Suprapubic skin (tissue), 4 donors: Measurements from ENCODE around the gene COL8A1. TPM values are rescaled to one million over a fixed set of nuclear protein-coding genes. Genes with fewer than 3 reads are reported as not detected.

Source experiments
- DNase-seq, 2 donors: peaks; one replicate each; pipeline ENCODE4 v3.0.0-alpha.2; 2019; ENCODE audit warnings: low spot score in 2 of 2
- H3K27ac ChIP-seq: fragments of 200-600 bp; sonication (generic); one replicate; pipeline ENCODE4 v1.5.1; 2019
- H3K27me3 ChIP-seq: fragments of 200-600 bp; sonication (generic); one replicate; pipeline ENCODE4 v1.5.1; 2019
- H3K36me3 ChIP-seq: fragments of 200-600 bp; sonication (generic); one replicate; pipeline ENCODE4 v1.5.1; 2019
- H3K4me1 ChIP-seq: fragments of 200-600 bp; sonication (generic); one replicate; pipeline ENCODE4 v1.5.1; 2019
- H3K4me3 ChIP-seq: fragments of 200-600 bp; sonication (generic); one replicate; pipeline ENCODE4 v1.5.1; 2019; ENCODE audit warnings: mild to moderate bottlenecking
- H3K9me3 ChIP-seq: fragments of 200-600 bp; sonication (generic); one replicate; pipeline ENCODE4 v1.5.1; 2019
- EP300 ChIP-seq: sonication (generic); formaldehyde crosslinking; IDR thresholded peaks from one replicate; pipeline ENCODE4 v1.6.1; 2017; ENCODE audit warnings: antibody characterized with exemption
- POLR2A ChIP-seq, 2 donors: fragments of 450-650 bp; IDR thresholded peaks; one replicate each; pipeline ENCODE4 v1.6.1; 2017; ENCODE audit warnings: antibody characterized with exemption in 2 of 2, mild to moderate bottlenecking in 2 of 2, moderate library complexity in 2 of 2
- POLR2AphosphoS5 ChIP-seq, 3 donors: sonication (generic); formaldehyde crosslinking; IDR thresholded peaks; one replicate each; pipeline ENCODE4 v1.6.1; 2017; ENCODE audit warnings: antibody characterized with exemption in 3 of 3
- WGBS: methylation state at CpG from one replicate; pipeline ENCODE4 v1.1.5; 2018; 5-methylcytosine and 5-hydroxymethylcytosine counted together
- total RNA-seq, 4 donors: library from RNA; depleted of rRNA; stranded (reverse); fragments of >200 nt; gene quantifications; one replicate each; pipeline ENCODE4 v1.1.0, GENCODE V29; 2016
- TF ChIP-seq, protein P1 (sequence below), 2 donors: fragments of 200-600 bp in 1 of 2; fragments of 450-650 bp in 1 of 2; sonication (generic) in 1 of 2; IDR thresholded peaks; one replicate each; pipeline ENCODE4 v1.5.1; 2016 to 2019; ENCODE audit warnings: antibody characterized with exemption in 2 of 2, mild to moderate bottlenecking in 1 of 2, moderate library complexity in 1 of 2

COL8A1 gene
- total RNA-seq, 4 donors from 2014 or later, result 3.2 to 14.9 (median 5.6) TPM

- Histone ChIP-seq H3K27me3 (no peaks in the 10 kb centered on the region), H3K27ac (no peak overlapping the region), H3K4me1 (no peaks in the 10 kb centered on the region), H3K36me3 (no peaks in the 10 kb centered on the region), H3K4me3 (no peak overlapping the region), H3K9me3 (no peaks in the 10 kb centered on the region)
- TF ChIP-seq EP300, result no peak
- TF ChIP-seq POLR2AphosphoS5 (IDR thresholded peaks at IDR 0.05), result no peak
- TF ChIP-seq POLR2A (IDR thresholded peaks at IDR 0.05), result no peak
- WGBS, result 94% methylated on average over 1 of the region's 1 CpG
- DNase-seq, result no peak
Observed at GRCh38 chr3:99614768-99615167, 23.6 kb upstream of the COL8A1 start.

- TF ChIP-seq POLR2AphosphoS5 (IDR thresholded peaks at IDR 0.05) (no peak), EP300 (no peak), POLR2A (IDR thresholded peaks at IDR 0.05) (no peak)
- TF ChIP-seq, protein P1, sequence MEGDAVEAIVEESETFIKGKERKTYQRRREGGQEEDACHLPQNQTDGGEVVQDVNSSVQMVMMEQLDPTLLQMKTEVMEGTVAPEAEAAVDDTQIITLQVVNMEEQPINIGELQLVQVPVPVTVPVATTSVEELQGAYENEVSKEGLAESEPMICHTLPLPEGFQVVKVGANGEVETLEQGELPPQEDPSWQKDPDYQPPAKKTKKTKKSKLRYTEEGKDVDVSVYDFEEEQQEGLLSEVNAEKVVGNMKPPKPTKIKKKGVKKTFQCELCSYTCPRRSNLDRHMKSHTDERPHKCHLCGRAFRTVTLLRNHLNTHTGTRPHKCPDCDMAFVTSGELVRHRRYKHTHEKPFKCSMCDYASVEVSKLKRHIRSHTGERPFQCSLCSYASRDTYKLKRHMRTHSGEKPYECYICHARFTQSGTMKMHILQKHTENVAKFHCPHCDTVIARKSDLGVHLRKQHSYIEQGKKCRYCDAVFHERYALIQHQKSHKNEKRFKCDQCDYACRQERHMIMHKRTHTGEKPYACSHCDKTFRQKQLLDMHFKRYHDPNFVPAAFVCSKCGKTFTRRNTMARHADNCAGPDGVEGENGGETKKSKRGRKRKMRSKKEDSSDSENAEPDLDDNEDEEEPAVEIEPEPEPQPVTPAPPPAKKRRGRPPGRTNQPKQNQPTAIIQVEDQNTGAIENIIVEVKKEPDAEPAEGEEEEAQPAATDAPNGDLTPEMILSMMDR (IDR thresholded peaks at IDR 0.05), result no peak
- no peak for DNase-seq
- Histone ChIP-seq H3K27me3 (no peaks in the 10 kb centered on the region), H3K4me3 (no peak overlapping the region), H3K9me3 (no peaks in the 10 kb centered on the region), H3K27ac (no peak overlapping the region), H3K4me1 (no peaks in the 10 kb centered on the region), H3K36me3 (no peaks in the 10 kb centered on the region)
- 84% methylated on average over 1 of the region's 1 CpG for WGBS
Observed at GRCh38 chr3:99620077-99620767, 18.2 kb upstream of the COL8A1 start.

DNA sequence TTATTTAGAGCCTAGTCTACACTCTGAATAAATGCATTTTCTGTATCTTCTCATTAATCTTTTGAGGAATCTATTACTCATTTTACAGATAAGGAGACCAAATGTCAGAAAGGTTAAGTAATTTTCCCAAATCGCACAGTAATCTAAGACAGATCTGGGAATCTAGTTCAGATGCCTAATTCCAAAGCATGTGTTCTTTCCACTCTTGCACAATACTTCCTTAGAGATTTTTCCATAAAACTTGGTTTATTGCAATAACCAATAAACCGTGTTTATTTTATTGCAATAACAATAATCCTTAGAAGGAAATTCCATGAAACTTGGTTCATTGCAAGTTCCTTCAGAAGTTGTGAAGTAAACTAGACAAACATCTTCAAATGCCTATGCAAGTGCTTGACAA is 17.4 kb upstream of the COL8A1 start:
- no peak overlapping the region for H3K4me3 ChIP-seq
- no peaks in the 10 kb centered on the region for H3K4me1 ChIP-seq
- TF ChIP-seq POLR2A (IDR thresholded peaks at IDR 0.05) (no peak), POLR2AphosphoS5 (IDR thresholded peaks at IDR 0.05) (no peak), EP300 (no peak)
- TF ChIP-seq, protein P1 (IDR thresholded peaks at IDR 0.05), result no peak
- no peaks in the 10 kb centered on the region for H3K9me3 ChIP-seq
- H3K36me3 ChIP-seq, result no peaks in the 10 kb centered on the region
- no peak for DNase-seq
- H3K27me3 ChIP-seq, result no peaks in the 10 kb centered on the region
- 62% methylated on average over 2 of the region's 2 CpGs for WGBS
- H3K27ac ChIP-seq, result no peak overlapping the region

DNA sequence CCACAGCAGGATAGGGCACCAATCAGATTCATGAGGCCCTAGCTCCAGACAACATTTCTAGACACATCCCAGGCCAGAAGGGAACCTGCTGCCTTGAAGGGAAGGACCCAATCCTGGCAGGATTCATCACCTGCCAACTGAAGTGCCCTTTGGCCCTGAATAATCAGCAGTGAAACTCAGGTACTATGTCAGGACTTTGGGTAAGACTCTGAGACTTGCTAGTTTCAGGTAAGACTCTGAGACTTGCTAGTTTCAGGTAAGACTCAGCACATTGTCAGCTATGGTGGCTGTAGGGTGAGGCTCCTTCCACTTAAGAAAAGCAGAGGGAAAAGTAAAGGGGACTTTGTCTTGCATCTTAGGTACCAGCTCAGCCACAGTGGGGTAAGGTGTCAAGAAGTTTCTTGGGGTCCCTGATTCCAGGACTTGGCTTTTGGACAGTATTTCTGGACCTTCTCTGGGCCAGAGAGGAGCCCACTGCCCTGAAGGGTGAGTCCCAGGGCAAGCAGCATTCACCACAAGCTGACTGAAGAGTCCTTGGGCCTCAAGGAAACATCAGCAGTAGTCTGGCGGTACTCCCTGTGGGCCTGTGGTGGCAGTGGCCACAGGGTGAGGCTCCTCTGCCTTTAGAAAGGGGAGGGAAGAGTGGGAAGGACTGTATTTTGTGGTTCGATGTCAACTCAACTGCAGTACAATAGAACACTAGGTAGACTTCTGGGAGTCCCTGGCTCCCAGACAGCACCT is 13.7 kb upstream of the COL8A1 start:
- Histone ChIP-seq H3K4me1 (no peaks in the 10 kb centered on the region), H3K36me3 (no peaks in the 10 kb centered on the region), H3K4me3 (no peak overlapping the region), H3K9me3 (no peaks in the 10 kb centered on the region), H3K27me3 (no peaks in the 10 kb centered on the region), H3K27ac (no peak overlapping the region)
- TF ChIP-seq EP300 (no peak), POLR2AphosphoS5 (IDR thresholded peaks at IDR 0.05) (no peak), POLR2A (IDR thresholded peaks at IDR 0.05) (no peak)
- TF ChIP-seq, protein P1 (IDR thresholded peaks at IDR 0.05), result no peak
- WGBS, result 89% methylated on average over 2 of the region's 2 CpGs
- no peak for DNase-seq

GRCh38 chr3:99625237-99625622 is 13.2 kb upstream of the COL8A1 start:
- H3K4me3 ChIP-seq, result no peak overlapping the region
- no peak for DNase-seq
- no peaks in the 10 kb centered on the region for H3K27me3 ChIP-seq
- no peaks in the 10 kb centered on the region for H3K9me3 ChIP-seq
- TF ChIP-seq POLR2AphosphoS5 (IDR thresholded peaks at IDR 0.05) (no peak), POLR2A (IDR thresholded peaks at IDR 0.05) (no peak), EP300 (no peak)
- TF ChIP-seq, protein P1 (IDR thresholded peaks at IDR 0.05), result no peak
- no peak overlapping the region for H3K27ac ChIP-seq
- 64% methylated on average over 2 of the region's 2 CpGs for WGBS
- H3K4me1 ChIP-seq, result no peaks in the 10 kb centered on the region
- H3K36me3 ChIP-seq, result no peaks in the 10 kb centered on the region
